OCI-LY7 (cell line): ENCODE measurements around the gene ZNF407.
"Not testable (repeated sequence)": the region's sequence is repeated elsewhere in the genome, so short reads cannot be mapped to it uniquely, and the experiment has no call there.

Experiments used
- EZH2phosphoT487 ChIP-seq: fragments of 200-600 bp; sonication (generic); IDR thresholded peaks from 2 replicates; pipeline ENCODE4 v1.6.1; 2018; ENCODE audit warnings: low read depth, borderline replicate concordance, mild to moderate bottlenecking, mixed run types, antibody characterized with exemption, low read length, moderate library complexity, mixed read lengths
- TF ChIP-seq, protein P1 (sequence below): fragments of 200-600 bp; sonication (generic); conservative IDR thresholded peaks from 2 replicates; pipeline ENCODE4 v1.5.1; 2014; ENCODE audit warnings: mild to moderate bottlenecking, antibody characterized with exemption, low read length, moderate library complexity, mixed read lengths

DNA sequence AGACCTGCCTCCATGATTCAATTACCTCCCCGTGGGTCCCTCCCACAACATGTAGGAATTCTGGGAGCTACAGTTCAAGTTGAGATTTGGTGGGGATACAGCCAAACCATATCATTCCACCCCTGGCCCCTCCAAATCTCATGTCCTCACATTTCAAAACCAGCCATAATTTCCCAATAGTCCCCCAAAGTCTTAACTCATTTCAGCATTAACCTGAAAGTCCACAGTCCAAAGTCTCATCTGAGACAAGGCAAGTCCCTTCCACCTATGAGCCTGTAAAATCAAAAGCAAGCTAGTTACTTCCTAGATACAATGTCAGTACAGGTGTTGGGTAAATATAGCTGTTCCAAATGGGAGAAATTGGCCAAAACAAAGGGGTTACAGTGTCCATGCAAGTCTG lies 32.5 kb upstream of the ZNF407 start:
- TF ChIP-seq, protein P1, sequence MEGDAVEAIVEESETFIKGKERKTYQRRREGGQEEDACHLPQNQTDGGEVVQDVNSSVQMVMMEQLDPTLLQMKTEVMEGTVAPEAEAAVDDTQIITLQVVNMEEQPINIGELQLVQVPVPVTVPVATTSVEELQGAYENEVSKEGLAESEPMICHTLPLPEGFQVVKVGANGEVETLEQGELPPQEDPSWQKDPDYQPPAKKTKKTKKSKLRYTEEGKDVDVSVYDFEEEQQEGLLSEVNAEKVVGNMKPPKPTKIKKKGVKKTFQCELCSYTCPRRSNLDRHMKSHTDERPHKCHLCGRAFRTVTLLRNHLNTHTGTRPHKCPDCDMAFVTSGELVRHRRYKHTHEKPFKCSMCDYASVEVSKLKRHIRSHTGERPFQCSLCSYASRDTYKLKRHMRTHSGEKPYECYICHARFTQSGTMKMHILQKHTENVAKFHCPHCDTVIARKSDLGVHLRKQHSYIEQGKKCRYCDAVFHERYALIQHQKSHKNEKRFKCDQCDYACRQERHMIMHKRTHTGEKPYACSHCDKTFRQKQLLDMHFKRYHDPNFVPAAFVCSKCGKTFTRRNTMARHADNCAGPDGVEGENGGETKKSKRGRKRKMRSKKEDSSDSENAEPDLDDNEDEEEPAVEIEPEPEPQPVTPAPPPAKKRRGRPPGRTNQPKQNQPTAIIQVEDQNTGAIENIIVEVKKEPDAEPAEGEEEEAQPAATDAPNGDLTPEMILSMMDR: not testable (repeated sequence)
- TF ChIP-seq EZH2phosphoT487: not testable (repeated sequence)
